Posterior vena cava (tissue), 2 donors: Measurements from ENCODE around the gene BIRC3. TPM values are rescaled to one million over a fixed set of nuclear protein-coding genes. Genes with fewer than 3 reads are reported as not detected.
"Not testable (repeated sequence)": the region's sequence is repeated elsewhere in the genome, so short reads cannot be mapped to it uniquely, and the experiment has no call there.

Source experiments
- DNase-seq: peaks from one replicate; pipeline ENCODE4 v3.0.0-alpha.2; 2020; ENCODE audit warnings: low spot score
- intact Hi-C, 2 donors: fragments of 100-400 bp; cut with DNase I; formaldehyde crosslinking; loops; one replicate each; pipeline versions ENCODE4 v1.14.1 to v1.14.2; 2022 to 2023
- total RNA-seq, 2 donors: library from RNA; stranded (reverse); fragmentation: NEBNext Ultra II Directional; extraction: Animal tissue kit (Norgen Biotek cat#: 25700); gene quantifications; one replicate each; pipeline ENCODE4 v1.2.1, GENCODE V29; 2021
- donor health status: DM: yes; HTN: yes; CAD: no.
- donor health status: DM: yes; HTN: yes; CAD: no.

Gene BIRC3
- total RNA-seq, 2 donors from 2014 or later = 11.4 to 37.0 TPM

- DNase-seq = no peak
- intact Hi-C loops = no loop called here
These were observed 1.2 kb downstream of the BIRC3 start for GRCh38 chr11:102318469-102318868.

GRCh38 chr11:102319544-102319943 lies 2.3 kb downstream of the BIRC3 start:
- DNase-seq = no peak
- intact Hi-C loops = no loop called here

GRCh38 chr11:102320188-102320587 lies 2.9 kb downstream of the BIRC3 start:
- intact Hi-C loops = no loop called here
- DNase-seq = no peak

GRCh38 chr11:102320679-102321078 lies 3.4 kb downstream of the BIRC3 start:
- no peak for DNase-seq
- intact Hi-C loops = no loop called here

- DNase-seq = no peak
- intact Hi-C loops = no loop called here
These were observed 5.3 kb downstream of the BIRC3 start for GRCh38 chr11:102322560-102322959.

GRCh38 chr11:102323542-102324251 lies 6.4 kb downstream of the BIRC3 start:
- intact Hi-C loops = no loop called here
- DNase-seq = no peak

- intact Hi-C loops = no loop called here
- no peak for DNase-seq
These were observed 7.8 kb downstream of the BIRC3 start for GRCh38 chr11:102325088-102325487.

- no peak for DNase-seq
- intact Hi-C loops = no loop called here
These were observed 11.5 kb downstream of the BIRC3 start for GRCh38 chr11:102328748-102329147.

- intact Hi-C loops = no loop called here
- no peak for DNase-seq
These were observed 12.9 kb downstream of the BIRC3 start for GRCh38 chr11:102330231-102330630.

GRCh38 chr11:102331341-102331740 lies 14.1 kb downstream of the BIRC3 start:
- intact Hi-C loops = no loop called here
- DNase-seq = no peak

GRCh38 chr11:102332611-102332994 lies 15.3 kb downstream of the BIRC3 start:
- intact Hi-C loops = no loop called here
- no peak for DNase-seq

- no peak for DNase-seq
- intact Hi-C loops = no loop called here
These were observed 21.3 kb downstream of the BIRC3 start for GRCh38 chr11:102338479-102339010.

- intact Hi-C loops = loop anchor here in 1 of 2 donors (2.0 to 10.0 kb wide), 2 partner anchors 57 to 153 kb away; no protein-coding TSS in a partner anchor
- DNase-seq = not testable (repeated sequence)
These were observed 24.0 kb downstream of the BIRC3 start for GRCh38 chr11:102341311-102341710.

GRCh38 chr11:102341844-102342318 lies 24.6 kb downstream of the BIRC3 start:
- DNase-seq = no peak
- intact Hi-C loops = loop anchor here in 1 of 2 donors (2.0 to 10.0 kb wide), 2 partner anchors 57 to 153 kb away; no protein-coding TSS in a partner anchor

GRCh38 chr11:102343809-102344208 lies 26.5 kb downstream of the BIRC3 start:
- no peak for DNase-seq
- intact Hi-C loops = loop anchor here in 1 of 2 donors (10.0 kb wide), 1 partner anchor 59 kb away; no protein-coding TSS in a partner anchor

- no peak for DNase-seq
- intact Hi-C loops = loop anchor here in 1 of 2 donors (10.0 kb wide), 1 partner anchor 61 kb away; no protein-coding TSS in a partner anchor
These were observed 28.6 kb downstream of the BIRC3 start for GRCh38 chr11:102345904-102346303.

GRCh38 chr11:102346456-102346747 lies 29.1 kb downstream of the BIRC3 start:
- intact Hi-C loops = loop anchor here in 1 of 2 donors (10.0 kb wide), 1 partner anchor 62 kb away; no protein-coding TSS in a partner anchor
- no peak for DNase-seq

GRCh38 chr11:102346748-102347461 lies 29.6 kb downstream of the BIRC3 start, which contains the start of gene BIRC2:
TSS of gene BIRC2 (plus strand) at chr11:102347214. CDS start at chr11:102349855, 2,641 bp downstream.
- intact Hi-C loops = loop anchor here in 1 of 2 donors (10.0 kb wide), 1 partner anchor 62 kb away; no protein-coding TSS in a partner anchor

GRCh38 chr11:102347462-102348370 lies 30.4 kb downstream of the BIRC3 start:
- no peak for DNase-seq
- intact Hi-C loops = loop anchor here in 1 of 2 donors (10.0 kb wide), 1 partner anchor 63 kb away; no protein-coding TSS in a partner anchor

More at GRCh38 chr11:102346748-102347461, 29.6 kb downstream of the BIRC3 start, which contains the start of gene BIRC2:
- peak; percentile 98 for DNase-seq
